K562 (cell line): ENCODE data around the gene PACC1. TPM values are rescaled to one million over a fixed set of nuclear protein-coding genes. Genes with fewer than 3 reads are reported as not detected.

Experiments used
- ATAC-seq: fragments of 200-7000 bp; cut with Tn5 transposase; 3 replicates; pipeline ENCODE4 v1.9.1; 2020; ENCODE audit warnings: moderate library complexity
- BruUV-seq: library from RNA; stranded (reverse); fragments of 400-500 nt; replicated peaks from 2 replicates; lab custom pipeline; 2021; lab: Mats Ljungman, UMichigan
- CTCF ChIA-PET: fragments of 300-600 bp; formaldehyde crosslinking; extraction: SDS; loops from one replicate; lab custom pipeline; 2021; ENCODE audit warnings: low intra/inter-chr PET ratio; lab: Yijun Ruan, JAX
- POLR2A ChIA-PET: fragments of 300-600, 350-650 bp; sonication (Branson Sonifier 250); formaldehyde crosslinking; extraction: SDS; loops from one replicate; lab custom pipeline; 2021; ENCODE audit warnings: antibody characterized with exemption, inconsistent platforms; lab: Yijun Ruan, JAX
- DNase-seq, 4 experiments: peaks; one replicate each; pipeline versions ENCODE4 v3.0.0 to v3.0.0-alpha.2; 2011 to 2018; ENCODE audit warnings: low spot score in 3 of 4, mixed read lengths in 3 of 4; ENCODE audit errors: extremely low read depth in 1 of 4
- FAIRE-seq: peaks from 2 replicates; lab custom pipeline; 2011; peaks lifted over from hg19 to GRCh38; lab: Jason Lieb, UNC
- H2AFZ ChIP-seq: 2 replicates; pipeline ENCODE4 v1.6.0; 2011; ENCODE audit warnings: low read depth, low read length, control low read depth, inconsistent platforms
- H3K27ac ChIP-seq: fragments of 200-600 bp; 3 replicates; pipeline ENCODE4 v1.8.0; 2011; ENCODE audit warnings: low read depth, mild to moderate bottlenecking, control low read depth, inconsistent platforms, low read length, moderate library complexity, mixed read lengths; ENCODE audit errors: extremely low read depth
- H3K27me3 ChIP-seq, 2 experiments: fragments of 300-600 bp in 1 of 2; 2 replicates in 1 of 2; 3 replicates in 1 of 2; pipeline versions ENCODE4 v1.6.0 to v1.8.0; 2011; ENCODE audit warnings: inconsistent platforms in 2 of 2, low read length in 2 of 2, mild to moderate bottlenecking in 1 of 2, mixed read lengths in 1 of 2, moderate library complexity in 1 of 2; ENCODE audit not compliant: control insufficient read depth in 2 of 2, insufficient read depth in 2 of 2
- H3K36me3 ChIP-seq: fragments of 300-600 bp; 3 replicates; pipeline ENCODE4 v1.8.0; 2011; ENCODE audit warnings: mild to moderate bottlenecking, low read length, inconsistent platforms; ENCODE audit not compliant: control insufficient read depth, insufficient read depth
- H3K4me1 ChIP-seq, 2 experiments: fragments of 200-600 bp in 1 of 2; replicated peaks in 1 of 2; 2 replicates in 1 of 2; 3 replicates in 1 of 2; pipeline versions ENCODE4 v1.5.1 to v1.8.0; 2011; ENCODE audit warnings: inconsistent platforms in 2 of 2, low read length in 2 of 2, mild to moderate bottlenecking in 1 of 2, mixed read lengths in 1 of 2, moderate library complexity in 1 of 2; ENCODE audit not compliant: control insufficient read depth in 2 of 2, insufficient read depth in 2 of 2
- H3K4me2 ChIP-seq: 2 replicates; pipeline ENCODE4 v1.6.1; 2011; ENCODE audit warnings: low read length, control low read depth, inconsistent platforms, mixed read lengths; ENCODE audit not compliant: insufficient read depth
- H3K4me3 ChIP-seq: fragments of 200-600 bp; sonication (generic), shearing (Covaris generic); 2 replicates; pipeline ENCODE4 v1.5.1; 2016; ENCODE audit warnings: control low read depth, inconsistent platforms
- H3K79me2 ChIP-seq: fragments of 200-600 bp; 3 replicates; pipeline ENCODE4 v1.8.0; 2011; ENCODE audit warnings: low read length, inconsistent platforms; ENCODE audit not compliant: control insufficient read depth, insufficient read depth
- H3K9ac ChIP-seq, 2 experiments: 2 replicates each; pipeline versions ENCODE4 v1.6.0 to v1.6.1; 2011; ENCODE audit warnings: low read depth in 2 of 2, low read length in 2 of 2, control low read depth in 1 of 2, inconsistent platforms in 1 of 2, mild to moderate bottlenecking in 1 of 2, mixed read lengths in 1 of 2; ENCODE audit not compliant: insufficient read depth in 1 of 2
- H3K9me1 ChIP-seq: one replicate; pipeline ENCODE4 v1.6.0; 2011; ENCODE audit warnings: inconsistent platforms, mild to moderate bottlenecking, low read length, moderate library complexity; ENCODE audit not compliant: control insufficient read depth, insufficient read depth
- H3K9me3 ChIP-seq: replicated peaks from 2 replicates; pipeline ENCODE4 v1.5.1; 2011; ENCODE audit warnings: low read depth, low read length, inconsistent platforms; ENCODE audit not compliant: control insufficient read depth, insufficient read depth
- H4K20me1 ChIP-seq: replicated peaks from 2 replicates; pipeline ENCODE4 v1.6.1; 2011; ENCODE audit warnings: low read length, inconsistent platforms, mixed read lengths; ENCODE audit not compliant: control insufficient read depth, insufficient read depth
- BACH1 ChIP-seq: fragments of 200-800 bp; sonication (Bioruptor generic); IDR thresholded peaks from 2 replicates; pipeline ENCODE4 v1.6.1; 2016; ENCODE audit warnings: missing genetic modification characterization, missing compliant biosample characterization
- BMI1 ChIP-seq: fragments of 150-350 bp; IDR thresholded peaks from 2 replicates; pipeline ENCODE4 v1.6.1; 2014; ENCODE audit warnings: low read length
- GATA2 ChIP-seq: sonication (generic); formaldehyde crosslinking; IDR thresholded peaks from 2 replicates; pipeline ENCODE4 v1.4.0; 2020; ENCODE audit warnings: mild to moderate bottlenecking, missing genetic modification reagents
- GTF2B ChIP-seq: IDR thresholded peaks from 2 replicates; pipeline ENCODE4 v1.6.1; 2011; ENCODE audit not compliant: insufficient read length; ENCODE audit errors: extremely low read depth
- KHSRP ChIP-seq: fragments of 450-650 bp; IDR thresholded peaks from 2 replicates; pipeline ENCODE4 v1.6.1; 2017
- NR2F6 ChIP-seq: fragments of 450-650 bp; formaldehyde crosslinking; IDR thresholded peaks from 2 replicates; pipeline ENCODE4 v1.4.0; 2020; ENCODE audit warnings: mild to moderate bottlenecking
- RBFOX2 ChIP-seq: fragments of 200-400 bp; formaldehyde crosslinking; IDR thresholded peaks from 2 replicates; pipeline ENCODE4 v1.6.1; 2017; ENCODE audit warnings: low read depth, mild to moderate bottlenecking, low read length, moderate library complexity
- SREBF1 ChIP-seq: fragments of 150-350 bp; IDR thresholded peaks from 2 replicates; pipeline ENCODE4 v1.6.1; 2014; ENCODE audit warnings: antibody characterized with exemption, low read depth, low read length, borderline replicate concordance
- ZNF512 ChIP-seq: IDR thresholded peaks from 2 replicates; pipeline ENCODE4 v1.6.1; 2016; ENCODE audit warnings: missing genetic modification characterization, missing compliant biosample characterization
- WGBS: fragments of 100-300 bp; shearing (Covaris generic); methylation state at CpG from one replicate; pipeline ENCODE4 v1.1.6; 2016; ENCODE audit warnings: low coverage, mixed read lengths; ENCODE audit not compliant: insufficient coverage; ENCODE audit errors: missing lambda C conversion rate; 5-methylcytosine and 5-hydroxymethylcytosine counted together
- in situ Hi-C: fragments of 300-500 bp; cut with MboI; formaldehyde crosslinking; loops from 4 replicates; pipeline ENCODE4 v1.15.0; 2018; ENCODE audit warnings: inconsistent platforms, mixed read lengths
- intact Hi-C: fragments of 100-400 bp; cut with micrococcal nuclease; formaldehyde crosslinking; loops from 2 replicates; pipeline ENCODE4 v1.14.2; 2022
- polyA plus RNA-seq, 8 experiments: library from polyadenylated mRNA; depleted of rRNA in 4 of 8; stranded (reverse) in 5 of 8; unstranded in 3 of 8; fragments of >200 nt; fragmentation: Nextera tagmentation in 2 of 8; fragmentation: Illumina TruSeq in 1 of 8; extraction: Ambion mirVana in 2 of 8; extraction: Trizol in 1 of 8; gene quantifications; 2 replicates each; pipeline versions ENCODE4 v1.2.1 to v1.2.3, GENCODE V29; 2011 to 2014; ENCODE audit warnings: inconsistent platforms in 1 of 8, missing spikeins in 1 of 8
- total RNA-seq, 7 experiments: library from RNA; depleted of rRNA in 6 of 7; stranded (reverse); fragments of >200 nt in 6 of 7; fragmentation: Illumina TruSeq in 2 of 7; extraction: Trizol in 2 of 7; gene quantifications; 2 replicates each; pipeline versions ENCODE4 v1.2.1 to v1.2.3, GENCODE V29; 2011 to 2021; ENCODE audit warnings: low replicate concordance in 1 of 7

PACC1 gene
- total and polyA plus RNA-seq, 9 of the 15 experiments (the other 6 are each of a cell fraction or from before 2014, with no cell fraction given) = 7.1 to 19.3 (median 14.9) TPM

DNA sequence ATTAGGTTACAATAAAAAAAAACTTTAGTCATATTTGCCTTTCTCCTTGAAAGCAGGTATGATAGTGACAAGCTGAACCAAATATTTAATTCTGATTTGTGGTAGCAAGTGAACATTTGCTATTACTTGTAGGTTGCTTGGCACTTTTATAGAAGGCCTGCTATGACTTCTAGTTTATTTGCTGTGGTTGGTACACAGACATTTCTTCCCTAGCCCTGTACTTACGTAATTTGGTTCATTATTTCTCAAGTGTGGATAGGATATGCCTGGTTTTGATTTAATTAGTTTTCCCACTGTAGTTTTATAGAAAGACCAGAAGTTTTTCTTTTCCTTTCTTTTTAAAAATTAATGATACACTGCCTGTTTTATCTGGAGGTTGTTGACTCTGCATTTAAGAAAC, 73.6 kb downstream of the PACC1 start:
- H3K27ac ChIP-seq = no peak overlapping the region
- no peaks in the 10 kb centered on the region for H3K9me3 ChIP-seq
- TF ChIP-seq RBFOX2 = no peak
- no peak for TF ChIP-seq SREBF1
- TF ChIP-seq KHSRP = no peak
- no peak for TF ChIP-seq NR2F6 (CRISPR knock-in tag)
- TF ChIP-seq GATA2 (CRISPR knock-in tag) = no peak
- TF ChIP-seq BMI1 = no peak
- no peak for TF ChIP-seq ZNF512 (tag)
- no peak for TF ChIP-seq GTF2B
- TF ChIP-seq BACH1 (tag) = no peak
- in situ Hi-C loops (no loop called here), intact Hi-C loops (no loop called here)
- ATAC-seq = no peak
- peaks cover 2% of the 10 kb centered on the region; the same call in 1 of the 3 replicates for H3K79me2 ChIP-seq
- H3K9me1 ChIP-seq = no peaks in the 10 kb centered on the region
- H3K4me1 ChIP-seq = no peaks in the 10 kb centered on the region
- H2AFZ ChIP-seq = no peak overlapping the region
- ChIA-PET CTCF (no interaction called here), POLR2A (interaction anchor here (0.9 to 1.2 kb wide), 2 partner anchors 12 to 57 kb away, joined by 3 to 4 read pairs; no protein-coding TSS in a partner anchor)
- no peak overlapping the region for H3K4me3 ChIP-seq
- DNase-seq = no peak
- no peak for FAIRE-seq
- H4K20me1 ChIP-seq = no peaks in the 10 kb centered on the region
- no peaks in the 10 kb centered on the region for H3K27me3 ChIP-seq
- BruUV-seq = no TSS peak
- H3K9ac ChIP-seq = no peak overlapping the region
- 92% methylated on average over 1 of the region's 1 CpG for WGBS
- no peak overlapping the region for H3K4me2 ChIP-seq
- H3K36me3 ChIP-seq = peaks cover 77% of the 10 kb centered on the region; the same call in 2 of the 3 replicates
